Measurements from ENCODE around the gene CD180. TPM values are rescaled to one million over a fixed set of nuclear protein-coding genes. Genes with fewer than 3 reads are reported as not detected.

The CD180 gene
- total RNA-seq, 1 donor from 2014 or later: 0.04 TPM

- H3K36me3 ChIP-seq (ENCODE audit: control insufficient read depth, insufficient read depth, low read length): no peaks in the 10 kb centered on the region
- no peak for TF ChIP-seq CTCF (IDR thresholded peaks at IDR 0.05; ENCODE audit: insufficient read depth, low read length, poor library complexity, severe bottlenecking)
- no peak for DNase-seq (ENCODE audit: low read depth)
- no peak overlapping the region for H3K4me3 ChIP-seq (ENCODE audit: low read depth, low read length)
- H3K27me3 ChIP-seq (ENCODE audit: control insufficient read depth, insufficient read depth, low read length): no peaks in the 10 kb centered on the region
Observed at GRCh38 chr5:67154556-67155206, 41.9 kb downstream of the CD180 start.

- Histone ChIP-seq H3K27me3 (ENCODE audit: control insufficient read depth, insufficient read depth, low read length) (no peaks in the 10 kb centered on the region), H3K4me3 (ENCODE audit: low read depth, low read length) (no peak overlapping the region), H3K36me3 (ENCODE audit: control insufficient read depth, insufficient read depth, low read length) (no peaks in the 10 kb centered on the region)
- DNase-seq (ENCODE audit: low read depth): no peak
- no peak for TF ChIP-seq CTCF (IDR thresholded peaks at IDR 0.05; ENCODE audit: insufficient read depth, low read length, poor library complexity, severe bottlenecking)
Observed at GRCh38 chr5:67153292-67153691, 43.3 kb downstream of the CD180 start.

GRCh38 chr5:67152400-67152799 is 44.2 kb downstream of the CD180 start:
- Histone ChIP-seq H3K4me3 (ENCODE audit: low read depth, low read length) (no peak overlapping the region), H3K27me3 (ENCODE audit: control insufficient read depth, insufficient read depth, low read length) (no peaks in the 10 kb centered on the region), H3K36me3 (ENCODE audit: control insufficient read depth, insufficient read depth, low read length) (no peaks in the 10 kb centered on the region)
- TF ChIP-seq CTCF (IDR thresholded peaks at IDR 0.05; ENCODE audit: insufficient read depth, low read length, poor library complexity, severe bottlenecking): no peak
- no peak for DNase-seq (ENCODE audit: low read depth)

- Histone ChIP-seq H3K36me3 (ENCODE audit: control insufficient read depth, insufficient read depth, low read length) (no peaks in the 10 kb centered on the region), H3K4me3 (ENCODE audit: low read depth, low read length) (no peak overlapping the region), H3K27me3 (ENCODE audit: control insufficient read depth, insufficient read depth, low read length) (no peaks in the 10 kb centered on the region)
- DNase-seq (ENCODE audit: low read depth): no peak
- peak; percentile 45 for TF ChIP-seq CTCF (IDR thresholded peaks at IDR 0.05; ENCODE audit: insufficient read depth, low read length, poor library complexity, severe bottlenecking)
Observed at GRCh38 chr5:67149951-67150523, 46.6 kb downstream of the CD180 start.

- Histone ChIP-seq H3K27me3 (ENCODE audit: control insufficient read depth, insufficient read depth, low read length) (no peaks in the 10 kb centered on the region), H3K36me3 (ENCODE audit: control insufficient read depth, insufficient read depth, low read length) (no peaks in the 10 kb centered on the region), H3K4me3 (ENCODE audit: low read depth, low read length) (no peak overlapping the region)
- no peak for TF ChIP-seq CTCF (IDR thresholded peaks at IDR 0.05; ENCODE audit: insufficient read depth, low read length, poor library complexity, severe bottlenecking)
- DNase-seq (ENCODE audit: low read depth): no peak
Observed at GRCh38 chr5:67149057-67149950, 47.3 kb downstream of the CD180 start.

Measured in kidney epithelial cell (primary cell).